Vagina (tissue), 2 donors: ENCODE results near the gene ARFRP1. TPM values are rescaled to one million over a fixed set of nuclear protein-coding genes. Genes with fewer than 3 reads are reported as not detected.

Experiments used
- DNase-seq, 2 donors: peaks; one replicate each; pipeline ENCODE4 v3.0.0-alpha.2; 2017; ENCODE audit errors: extremely low spot score in 2 of 2
- H3K27ac ChIP-seq: fragments of 200-600 bp; sonication (generic); one replicate; pipeline ENCODE4 v1.5.1; 2019
- H3K27me3 ChIP-seq: fragments of 200-600 bp; sonication (generic); one replicate; pipeline ENCODE4 v1.5.1; 2019
- H3K36me3 ChIP-seq, 2 donors: fragments of 200-600 bp; sonication (generic); one replicate each; pipeline ENCODE4 v1.5.1; 2017 to 2019
- H3K4me1 ChIP-seq: fragments of 200-600 bp; sonication (generic); one replicate; pipeline ENCODE4 v1.5.1; 2019
- H3K4me3 ChIP-seq, 2 donors: fragments of 200-600 bp; sonication (generic); 1 replicate in 1 of 2; 2 replicates in 1 of 2; pipeline ENCODE4 v1.5.1; 2016 to 2019
- H3K9me3 ChIP-seq: fragments of 200-600 bp; sonication (generic); one replicate; pipeline ENCODE4 v1.5.1; 2019
- CTCF ChIP-seq, 3 experiments: fragments of 450-650 bp in 2 of 3; fragments of 200-600 bp in 1 of 3; sonication (generic) in 1 of 3; IDR thresholded peaks; one replicate each; pipeline ENCODE4 v1.5.1; 2017 to 2019; ENCODE audit warnings: antibody characterized with exemption in 3 of 3, mild to moderate bottlenecking in 2 of 3, moderate library complexity in 2 of 3
- POLR2A ChIP-seq, 2 donors: fragments of 450-650 bp; IDR thresholded peaks; one replicate each; pipeline ENCODE4 v1.6.1; 2017; ENCODE audit warnings: antibody characterized with exemption in 2 of 2, mild to moderate bottlenecking in 2 of 2, moderate library complexity in 2 of 2
- POLR2AphosphoS5 ChIP-seq, 2 donors: sonication (generic); formaldehyde crosslinking; IDR thresholded peaks; one replicate each; pipeline ENCODE4 v1.9.0; 2017; ENCODE audit warnings: antibody characterized with exemption in 2 of 2, mild to moderate bottlenecking in 2 of 2, low read depth in 1 of 2; ENCODE audit not compliant: insufficient read depth in 1 of 2
- intact Hi-C: fragments of 100-400 bp; cut with DNase I; formaldehyde crosslinking; loops from one replicate; pipeline ENCODE4 v1.15.1; 2023
- total RNA-seq: library from RNA; depleted of rRNA; stranded (reverse); fragments of >200 nt; gene quantifications from one replicate; pipeline ENCODE4 v1.2.3, GENCODE V29; 2016

ARFRP1 gene
- total RNA-seq, 1 donor from 2014 or later, result 30.9 TPM

GRCh38 chr20:63694584-63695423 lies 13.0 kb downstream of the ARFRP1 start:
- TF ChIP-seq CTCF (IDR thresholded peaks at IDR 0.05) (no peak), POLR2AphosphoS5 (IDR thresholded peaks at IDR 0.05; ENCODE audit: insufficient read depth in 1 of 2, low read depth in 1 of 2) (no peak), POLR2A (IDR thresholded peaks at IDR 0.05) (no peak)
- H3K9me3 ChIP-seq, result no peaks in the 10 kb centered on the region
- no peak overlapping the region for H3K4me3 ChIP-seq
- DNase-seq, result no peak
- intact Hi-C loops, result no loop called here
- H3K27ac ChIP-seq, result no peak overlapping the region
- no peaks in the 10 kb centered on the region for H3K36me3 ChIP-seq
- no peaks in the 10 kb centered on the region for H3K27me3 ChIP-seq
- H3K4me1 ChIP-seq, result peaks cover 42% of the 10 kb centered on the region

GRCh38 chr20:63693733-63694583 lies 13.8 kb downstream of the ARFRP1 start:
- TF ChIP-seq POLR2AphosphoS5 (IDR thresholded peaks at IDR 0.05; ENCODE audit: insufficient read depth in 1 of 2, low read depth in 1 of 2) (no peak), POLR2A (IDR thresholded peaks at IDR 0.05) (no peak), CTCF (IDR thresholded peaks at IDR 0.05) (no peak)

GRCh38 chr20:63693083-63693732 lies 14.6 kb downstream of the ARFRP1 start:
- intact Hi-C loops, result no loop called here
- no peaks in the 10 kb centered on the region for H3K27me3 ChIP-seq
- no peak overlapping the region for H3K4me3 ChIP-seq
- peaks cover 26% of the 10 kb centered on the region for H3K4me1 ChIP-seq
- no peak overlapping the region for H3K27ac ChIP-seq
- no peaks in the 10 kb centered on the region for H3K36me3 ChIP-seq
- DNase-seq, result no peak
- no peaks in the 10 kb centered on the region for H3K9me3 ChIP-seq
- no peak for TF ChIP-seq CTCF (IDR thresholded peaks at IDR 0.05)
- no peak for TF ChIP-seq POLR2A (IDR thresholded peaks at IDR 0.05)
- TF ChIP-seq POLR2AphosphoS5 (IDR thresholded peaks at IDR 0.05; ENCODE audit: insufficient read depth in 1 of 2, low read depth in 1 of 2), result no peak

More at GRCh38 chr20:63693733-63694583, 13.8 kb downstream of the ARFRP1 start:
- Histone ChIP-seq H3K9me3 (no peaks in the 10 kb centered on the region), H3K36me3 (no peaks in the 10 kb centered on the region), H3K4me1 (peaks cover 33% of the 10 kb centered on the region), H3K27me3 (no peaks in the 10 kb centered on the region), H3K4me3 (no peak overlapping the region), H3K27ac (no peak overlapping the region)
- no peak for DNase-seq
- intact Hi-C loops, result no loop called here

- Histone ChIP-seq H3K27me3 (no peaks in the 10 kb centered on the region), H3K36me3 (no peaks in the 10 kb centered on the region), H3K4me1 (peaks cover 28% of the 10 kb centered on the region), H3K9me3 (no peaks in the 10 kb centered on the region), H3K4me3 (no peak overlapping the region), H3K27ac (no peak overlapping the region)
- intact Hi-C loops, result no loop called here
- TF ChIP-seq CTCF (IDR thresholded peaks at IDR 0.05) (no peak), POLR2AphosphoS5 (IDR thresholded peaks at IDR 0.05; ENCODE audit: insufficient read depth in 1 of 2, low read depth in 1 of 2) (peak in 1 of 2 donors; percentile 12), POLR2A (IDR thresholded peaks at IDR 0.05) (no peak)
- DNase-seq, result no peak
These were observed 15.2 kb downstream of the ARFRP1 start for GRCh38 chr20:63692436-63693082.
